SK-MEL-5 (cell line): ENCODE measurements around the gene FRMD4A. TPM values are rescaled to one million over a fixed set of nuclear protein-coding genes. Genes with fewer than 3 reads are reported as not detected.
A peak's percentile ranks its signal among the peaks of the same experiment; 100 is the strongest.
"Not testable (repeated sequence)": the region's sequence is repeated elsewhere in the genome, so short reads cannot be mapped to it uniquely, and the experiment has no call there.

Experiments used
- DNase-seq: peaks from one replicate; pipeline ENCODE4 v3.0.0-alpha.2; 2016; ENCODE audit warnings: low read depth, low spot score
- in situ Hi-C: cut with HindIII; loops from 2 replicates; pipeline ENCODE4 v1.10.0; 2016; ENCODE audit warnings: low sequenced_read_pairs, high pct_unique_total_duplicates, low pct_unique_long_range_greater_than_20kb
- total RNA-seq: library from RNA; depleted of rRNA; stranded (reverse); fragments of >200 nt; shearing (Covaris generic); gene quantifications from 2 replicates; pipeline ENCODE4 v1.2.3, GENCODE V29; 2014

The FRMD4A gene
- total RNA-seq, 1 experiment from 2014 or later, result 9.9 TPM

- in situ Hi-C loops, result no loop called here
- no peak for DNase-seq
These were observed 69.4 kb downstream of the FRMD4A start for GRCh38 chr10:14261336-14261735.

GRCh38 chr10:14259696-14260566, 70.8 kb downstream of the FRMD4A start:
- in situ Hi-C loops, result no loop called here
- no peak for DNase-seq

GRCh38 chr10:14254368-14254767, 76.4 kb downstream of the FRMD4A start:
- no peak for DNase-seq
- in situ Hi-C loops, result no loop called here

- in situ Hi-C loops, result no loop called here
- DNase-seq, result no peak
These were observed 77.0 kb downstream of the FRMD4A start for GRCh38 chr10:14253711-14254110.

- in situ Hi-C loops, result no loop called here
- DNase-seq, result no peak
These were observed 77.6 kb downstream of the FRMD4A start for GRCh38 chr10:14253079-14253478.

GRCh38 chr10:14250496-14251076, 80.1 kb downstream of the FRMD4A start:
- DNase-seq, result no peak
- in situ Hi-C loops, result no loop called here

GRCh38 chr10:14247377-14248116, 83.2 kb downstream of the FRMD4A start:
- no peak for DNase-seq
- in situ Hi-C loops, result no loop called here

- peak; percentile 6 for DNase-seq
- in situ Hi-C loops, result no loop called here
These were observed 85.9 kb downstream of the FRMD4A start for GRCh38 chr10:14244801-14245211.

- peak; percentile 7 for DNase-seq
- in situ Hi-C loops, result no loop called here
These were observed 86.6 kb downstream of the FRMD4A start for GRCh38 chr10:14244147-14244546.

- DNase-seq, result no peak
- in situ Hi-C loops, result no loop called here
These were observed 87.5 kb downstream of the FRMD4A start for GRCh38 chr10:14243221-14243620.

GRCh38 chr10:14241196-14241595, 89.5 kb downstream of the FRMD4A start:
- no peak for DNase-seq
- in situ Hi-C loops, result no loop called here

GRCh38 chr10:14240253-14241189, 90.2 kb downstream of the FRMD4A start:
- DNase-seq, result peak; percentile 32
- in situ Hi-C loops, result no loop called here

GRCh38 chr10:14238659-14239058, 92.1 kb downstream of the FRMD4A start:
- in situ Hi-C loops, DNase-seq: not testable (repeated sequence)

- in situ Hi-C loops, result no loop called here
- DNase-seq, result no peak
These were observed 94.4 kb downstream of the FRMD4A start for GRCh38 chr10:14236341-14236740.

- in situ Hi-C loops, result no loop called here
- DNase-seq, result no peak
These were observed 95.0 kb downstream of the FRMD4A start for GRCh38 chr10:14235566-14236195.

- DNase-seq, result no peak
- in situ Hi-C loops, result no loop called here
These were observed 97.2 kb downstream of the FRMD4A start for GRCh38 chr10:14233566-14233965.

GRCh38 chr10:14228798-14229197, 101.9 kb downstream of the FRMD4A start:
- in situ Hi-C loops, DNase-seq: not testable (repeated sequence)
